CD4-positive, CD25-positive, alpha-beta regulatory T cell (primary cell): Measurements from ENCODE around the gene KCND1. TPM values are rescaled to one million over a fixed set of nuclear protein-coding genes. Genes with fewer than 3 reads are reported as not detected.

ENCODE experiments used
- ATAC-seq, 2 donors: fragments of 150-1000 bp; cut with Tn5 transposase; one replicate each; pipeline ENCODE4 v1.10.0; 2021; ENCODE audit warnings: low read depth in 2 of 2, moderate number of reproducible peaks in 2 of 2, moderate library complexity in 1 of 2
- DNase-seq, 3 donors: peaks; one replicate each; pipeline versions ENCODE4 v3.0.0 to v3.0.0-alpha.2; 2012 to 2022; ENCODE audit warnings: mixed read lengths in 1 of 3
- H3K27ac ChIP-seq: one replicate; pipeline ENCODE4 v1.7.0; 2013; ENCODE audit warnings: mild to moderate bottlenecking, low read length; ENCODE audit not compliant: insufficient read depth, poor library complexity, severe bottlenecking
- H3K27me3 ChIP-seq: one replicate; pipeline ENCODE4 v1.7.0; 2013; ENCODE audit warnings: low read length; ENCODE audit not compliant: control insufficient read depth, insufficient read depth
- H3K36me3 ChIP-seq: one replicate; pipeline ENCODE4 v1.7.0; 2013; ENCODE audit warnings: mild to moderate bottlenecking, low read length, moderate library complexity; ENCODE audit not compliant: control insufficient read depth, insufficient read depth
- H3K4me1 ChIP-seq: 2 replicates; pipeline ENCODE4 v1.7.0; 2013; ENCODE audit warnings: mild to moderate bottlenecking, low read length; ENCODE audit not compliant: insufficient read depth, control insufficient read depth, poor library complexity, severe bottlenecking
- H3K4me3 ChIP-seq: one replicate; pipeline ENCODE4 v1.7.0; 2013; ENCODE audit warnings: low read depth, mild to moderate bottlenecking, low read length, moderate library complexity
- H3K9me3 ChIP-seq, 2 experiments: 1 replicate in 1 of 2; 2 replicates in 1 of 2; pipeline ENCODE4 v1.7.0; 2013; ENCODE audit warnings: low read length in 2 of 2, mild to moderate bottlenecking in 1 of 2, moderate library complexity in 1 of 2; ENCODE audit not compliant: control insufficient read depth in 2 of 2
- H3K27ac Mint-ChIP-seq, 3 donors: one replicate each; pipeline ENCODE4 v1.8.0; 2020 to 2022; ENCODE audit warnings: mild to moderate bottlenecking in 3 of 3, mixed read lengths in 3 of 3, moderate library complexity in 2 of 3
- H3K27me3 Mint-ChIP-seq: one replicate; pipeline ENCODE4 v1.8.0; 2022; ENCODE audit warnings: mild to moderate bottlenecking, mixed read lengths
- H3K36me3 Mint-ChIP-seq: one replicate; pipeline ENCODE4 v1.8.0; 2020; ENCODE audit warnings: mixed read lengths
- H3K4me1 Mint-ChIP-seq, 4 donors: one replicate each; pipeline ENCODE4 v1.8.0; 2020 to 2022; ENCODE audit warnings: mixed read lengths in 4 of 4, mild to moderate bottlenecking in 1 of 4
- H3K4me3 Mint-ChIP-seq, 4 donors: one replicate each; pipeline ENCODE4 v1.8.0; 2020 to 2022; ENCODE audit warnings: mild to moderate bottlenecking in 4 of 4, mixed read lengths in 4 of 4, moderate library complexity in 3 of 4
- H3K9me3 Mint-ChIP-seq, 7 donors: one replicate each; pipeline ENCODE4 v1.8.0; 2020 to 2022; ENCODE audit warnings: mixed read lengths in 7 of 7, mild to moderate bottlenecking in 3 of 7, moderate library complexity in 2 of 7
- polyA plus RNA-seq, 4 donors: library from polyadenylated mRNA; unstranded; fragments of 300-500 nt; fragmentation: Illumina TruSeq; gene quantifications; one replicate each; pipeline ENCODE4 v1.2.3, GENCODE V29; 2021
- total RNA-seq: library from RNA; stranded (reverse); gene quantifications from one replicate; pipeline ENCODE4 v1.2.3, GENCODE V29; 2022

The KCND1 gene
- total and polyA plus RNA-seq, 5 donors from 2014 or later, result 0.05 to 2.3 (median 0.09) TPM

DNA sequence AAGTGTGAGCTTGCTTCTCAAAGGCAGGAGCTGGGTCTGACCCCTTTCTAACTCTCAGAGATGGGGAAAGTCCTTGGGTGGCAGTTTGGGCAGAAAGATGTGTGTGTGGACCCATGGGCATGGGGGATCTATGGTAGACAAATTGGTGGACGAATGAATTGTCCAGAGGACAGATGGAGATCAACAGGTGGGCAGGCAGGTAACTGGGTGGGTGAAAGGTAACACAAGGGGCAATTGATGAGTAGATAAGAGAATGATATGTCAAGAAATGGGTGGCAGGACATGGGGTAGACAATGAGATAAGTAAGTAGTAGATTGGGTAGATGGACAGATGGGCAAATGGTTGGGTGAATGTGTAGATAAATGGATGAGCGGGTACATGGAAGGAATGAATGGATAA lies 2.9 kb upstream of the KCND1 start:
- H3K27ac Mint-ChIP-seq, result peak overlapping the region in 1 of 3 donors; percentile 21
- no peak overlapping the region for H3K27ac ChIP-seq
- ATAC-seq, result no peak
- peaks cover 27% of the 10 kb centered on the region for H3K36me3 ChIP-seq
- peaks cover 6% of the 10 kb centered on the region for H3K27me3 Mint-ChIP-seq
- no peak for DNase-seq
- H3K4me3 ChIP-seq, result no peak overlapping the region
- H3K9me3 ChIP-seq, result no peaks in the 10 kb centered on the region
- H3K27me3 ChIP-seq, result no peaks in the 10 kb centered on the region
- H3K4me1 Mint-ChIP-seq, result peaks cover 0 to 23% (median 7%) of the 10 kb centered on the region in 4 donors
- peaks cover 10% of the 10 kb centered on the region for H3K4me1 ChIP-seq
- H3K36me3 Mint-ChIP-seq, result peaks cover 22% of the 10 kb centered on the region
- peak overlapping the region in 1 of 4 donors; percentile 63 for H3K4me3 Mint-ChIP-seq
- H3K9me3 Mint-ChIP-seq, result peaks cover 0 to 1% (median 0%) of the 10 kb centered on the region in 7 donors

DNA sequence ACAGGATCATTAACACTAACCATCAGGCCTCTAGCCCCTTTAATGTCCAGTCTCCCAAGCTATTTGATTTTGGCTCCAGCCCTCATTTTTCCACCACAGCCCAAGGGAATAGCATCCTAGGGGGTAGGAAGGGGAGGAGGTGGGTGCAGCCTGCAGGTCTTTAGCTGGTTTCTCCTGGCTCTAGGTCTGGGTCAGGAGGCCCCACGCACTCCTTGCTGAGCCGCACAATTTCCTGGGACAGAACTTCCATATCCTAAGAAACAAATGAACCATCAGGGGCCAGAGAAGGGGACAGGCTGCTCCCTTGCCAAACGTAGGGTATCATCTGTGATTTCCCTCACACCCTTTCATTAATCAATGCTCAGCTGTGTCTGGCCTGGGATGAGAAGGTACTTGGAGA lies 2.4 kb upstream of the KCND1 start:
- Mint-ChIP-seq H3K27me3 (peaks cover 6% of the 10 kb centered on the region), H3K36me3 (peaks cover 22% of the 10 kb centered on the region), H3K9me3 (peaks cover 0 to 1% (median 0%) of the 10 kb centered on the region in 7 donors), H3K27ac (no peak overlapping the region), H3K4me3 (no peak overlapping the region), H3K4me1 (peaks cover 0 to 23% (median 7%) of the 10 kb centered on the region in 4 donors)
- no peak for DNase-seq
- H3K4me3 ChIP-seq, result no peak overlapping the region
- no peak for ATAC-seq
- H3K9me3 ChIP-seq, result no peaks in the 10 kb centered on the region
- peaks cover 27% of the 10 kb centered on the region for H3K36me3 ChIP-seq
- H3K27ac ChIP-seq, result no peak overlapping the region
- H3K4me1 ChIP-seq, result peaks cover 10% of the 10 kb centered on the region
- no peaks in the 10 kb centered on the region for H3K27me3 ChIP-seq

DNA sequence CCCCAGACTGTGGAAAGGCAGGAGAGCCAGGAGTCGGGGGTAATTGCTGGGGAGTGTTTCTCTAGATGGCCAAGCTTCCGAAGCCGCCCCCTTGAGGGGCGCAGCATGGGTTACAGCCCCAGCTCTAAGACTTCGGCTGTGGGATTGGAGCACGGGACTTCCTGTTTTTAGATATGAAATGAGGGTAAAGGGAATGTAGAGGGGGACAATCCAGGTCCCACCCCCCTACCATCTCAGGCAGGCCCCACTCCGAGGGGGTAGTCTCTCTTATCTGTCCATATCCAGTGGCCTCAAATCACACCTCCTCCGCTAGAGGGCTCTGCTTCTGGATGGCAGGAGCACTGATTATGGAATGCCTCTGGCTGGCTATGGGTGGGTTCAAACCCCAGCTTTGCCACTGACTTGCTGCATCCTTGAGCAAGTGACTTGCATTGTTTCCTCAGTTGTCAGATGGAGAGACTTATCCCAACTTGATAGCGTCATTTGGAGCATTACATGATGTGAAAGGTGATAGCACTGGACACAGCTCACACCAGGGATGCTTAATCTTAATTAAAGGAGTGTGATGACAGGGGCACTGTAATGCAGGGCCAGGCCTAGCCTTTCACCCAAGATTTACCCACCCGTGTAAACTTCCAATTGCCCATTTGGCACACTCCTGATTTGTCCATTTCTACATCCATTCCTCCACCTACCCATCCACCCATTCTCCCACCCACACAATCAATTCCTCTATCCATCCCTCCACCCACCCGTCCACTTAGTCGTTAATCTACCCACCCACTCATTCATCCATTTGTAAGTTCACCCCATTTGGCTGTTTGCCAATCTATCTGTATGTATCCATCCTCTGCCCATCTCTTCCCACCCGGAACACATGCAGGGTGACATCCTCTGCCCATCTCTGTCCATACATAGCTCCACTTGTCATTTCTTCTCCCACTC lies 848 bp upstream of the KCND1 start:
- peaks cover 16% of the 10 kb centered on the region for H3K36me3 Mint-ChIP-seq
- peak overlapping the region; percentile 8 to 63 (median 30) for H3K4me3 Mint-ChIP-seq
- no peak overlapping the region for H3K27ac ChIP-seq
- no peak overlapping the region for H3K27ac Mint-ChIP-seq
- H3K4me1 Mint-ChIP-seq, result peaks cover 0 to 23% (median 7%) of the 10 kb centered on the region in 4 donors
- no peaks in the 10 kb centered on the region for H3K27me3 ChIP-seq
- no peaks in the 10 kb centered on the region for H3K9me3 Mint-ChIP-seq
- DNase-seq (peak in 2 of 3 donors; percentile 21 to 46), ATAC-seq (peak in 1 of 2 donors; percentile 46)
- H3K27me3 Mint-ChIP-seq, result peaks cover 6% of the 10 kb centered on the region
- no peak overlapping the region for H3K4me3 ChIP-seq
- H3K9me3 ChIP-seq, result no peaks in the 10 kb centered on the region
- H3K4me1 ChIP-seq, result peaks cover 10% of the 10 kb centered on the region
- H3K36me3 ChIP-seq, result peaks cover 16% of the 10 kb centered on the region

DNA sequence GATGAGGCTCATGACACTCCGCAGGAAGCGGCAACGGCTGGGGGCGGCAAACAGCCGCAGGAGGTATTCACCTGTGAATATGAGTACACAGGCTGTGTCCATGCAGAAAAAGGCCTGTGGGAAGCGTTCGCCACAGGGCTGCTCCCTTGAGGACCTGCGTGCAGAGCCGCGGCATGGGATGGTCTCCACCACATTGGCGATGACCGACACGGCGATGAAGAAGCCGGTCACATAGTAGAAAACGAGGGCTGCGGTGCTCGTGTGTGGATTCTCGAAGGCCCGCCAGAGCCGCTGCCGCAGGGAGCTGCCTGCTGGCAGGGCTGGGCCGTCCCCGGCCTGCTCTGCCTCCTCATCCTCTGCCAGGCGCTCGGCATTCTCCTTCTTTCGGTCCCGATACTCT lies 2.2 kb downstream of the KCND1 start:
- H3K27me3 ChIP-seq, result no peaks in the 10 kb centered on the region
- Mint-ChIP-seq H3K4me1 (peaks cover 0 to 23% (median 6%) of the 10 kb centered on the region in 4 donors), H3K4me3 (no peak overlapping the region), H3K27me3 (peaks cover 6% of the 10 kb centered on the region), H3K9me3 (no peaks in the 10 kb centered on the region), H3K36me3 (peaks cover 6% of the 10 kb centered on the region), H3K27ac (no peak overlapping the region)
- DNase-seq, result no peak
- H3K36me3 ChIP-seq, result peaks cover 3% of the 10 kb centered on the region
- ATAC-seq, result no peak
- H3K4me3 ChIP-seq, result no peak overlapping the region
- peaks cover 10% of the 10 kb centered on the region for H3K4me1 ChIP-seq
- H3K9me3 ChIP-seq, result no peaks in the 10 kb centered on the region
- H3K27ac ChIP-seq, result no peak overlapping the region

DNA sequence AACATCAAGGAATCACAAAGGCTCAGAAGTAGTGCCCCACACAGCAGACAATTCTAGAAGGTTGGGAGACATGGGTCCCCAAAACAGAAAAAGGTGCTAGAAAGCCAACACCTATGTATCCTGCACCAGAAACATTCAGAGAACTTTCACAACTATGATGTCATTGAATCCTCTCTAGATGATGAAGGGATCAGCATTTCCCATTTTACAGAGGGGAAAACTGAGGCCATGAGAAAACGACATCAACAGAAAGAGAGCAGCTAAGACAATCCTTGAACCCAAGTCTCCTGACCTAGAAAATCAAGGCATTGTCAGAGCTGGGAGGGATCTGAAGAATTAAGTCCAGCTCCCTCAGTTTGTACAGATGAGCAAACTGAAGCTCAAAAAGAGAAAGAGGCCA lies 3.3 kb downstream of the KCND1 start:
- no peaks in the 10 kb centered on the region for H3K36me3 ChIP-seq
- H3K4me3 ChIP-seq, result no peak overlapping the region
- Mint-ChIP-seq H3K9me3 (no peaks in the 10 kb centered on the region), H3K4me3 (no peak overlapping the region), H3K4me1 (peaks cover 0 to 25% (median 6%) of the 10 kb centered on the region in 4 donors), H3K27ac (no peak overlapping the region), H3K36me3 (peaks cover 3% of the 10 kb centered on the region), H3K27me3 (peaks cover 6% of the 10 kb centered on the region)
- H3K4me1 ChIP-seq, result peaks cover 10% of the 10 kb centered on the region
- no peaks in the 10 kb centered on the region for H3K27me3 ChIP-seq
- no peaks in the 10 kb centered on the region for H3K9me3 ChIP-seq
- no peak overlapping the region for H3K27ac ChIP-seq
- ATAC-seq, result no peak
- DNase-seq, result no peak

GRCh38 chrX:48966796-48967579 lies 4.7 kb downstream of the KCND1 start:
- no peaks in the 10 kb centered on the region for H3K27me3 ChIP-seq
- Mint-ChIP-seq H3K27ac (no peak overlapping the region), H3K27me3 (peaks cover 6% of the 10 kb centered on the region)

DNA sequence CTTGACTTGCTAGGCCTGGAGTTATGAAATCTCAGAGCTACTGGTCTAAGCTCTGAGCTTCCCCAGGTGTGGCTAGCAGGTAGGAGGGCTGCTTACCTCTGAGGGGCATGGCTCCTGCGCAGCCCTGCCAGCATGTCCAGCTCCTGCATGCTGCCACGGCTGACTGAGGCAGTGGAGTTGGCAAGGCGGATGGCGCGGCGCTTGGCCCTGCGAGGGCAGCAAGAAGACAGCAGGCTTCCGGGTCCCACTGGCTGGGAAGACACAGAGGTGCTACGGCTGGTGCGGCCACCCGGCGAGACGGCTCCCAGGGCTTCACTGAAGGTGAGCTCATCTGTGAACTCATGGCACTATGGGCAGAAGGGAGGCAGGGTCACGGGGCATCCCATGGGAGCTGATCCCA lies 5.7 kb downstream of the KCND1 start:
- H3K36me3 ChIP-seq, result no peaks in the 10 kb centered on the region
- H3K27me3 Mint-ChIP-seq, result peaks cover 5% of the 10 kb centered on the region
- H3K4me3 Mint-ChIP-seq, result no peak overlapping the region
- DNase-seq, result no peak
- no peaks in the 10 kb centered on the region for H3K36me3 Mint-ChIP-seq
- H3K27me3 ChIP-seq, result no peaks in the 10 kb centered on the region
- no peak overlapping the region for H3K27ac Mint-ChIP-seq
- no peak overlapping the region for H3K4me3 ChIP-seq
- ATAC-seq, result no peak
- no peaks in the 10 kb centered on the region for H3K9me3 Mint-ChIP-seq
- no peaks in the 10 kb centered on the region for H3K4me1 ChIP-seq
- H3K4me1 Mint-ChIP-seq, result peaks cover 0 to 8% (median 0%) of the 10 kb centered on the region in 4 donors
- H3K9me3 ChIP-seq, result no peaks in the 10 kb centered on the region
- no peak overlapping the region for H3K27ac ChIP-seq

More at GRCh38 chrX:48966796-48967579, 4.7 kb downstream of the KCND1 start:
- H3K4me3 Mint-ChIP-seq, result no peak overlapping the region
- Histone ChIP-seq H3K4me1 (peaks cover 6% of the 10 kb centered on the region), H3K4me3 (no peak overlapping the region), H3K9me3 (no peaks in the 10 kb centered on the region), H3K27ac (no peak overlapping the region), H3K36me3 (no peaks in the 10 kb centered on the region)
- H3K36me3 Mint-ChIP-seq, result no peaks in the 10 kb centered on the region
- ATAC-seq (no peak), DNase-seq (no peak)
- H3K9me3 Mint-ChIP-seq, result no peaks in the 10 kb centered on the region
- H3K4me1 Mint-ChIP-seq, result peaks cover 0 to 12% (median under 1%) of the 10 kb centered on the region in 4 donors
